ENCODE results near the gene GAL3ST2.

GAL3ST2 gene

DNA sequence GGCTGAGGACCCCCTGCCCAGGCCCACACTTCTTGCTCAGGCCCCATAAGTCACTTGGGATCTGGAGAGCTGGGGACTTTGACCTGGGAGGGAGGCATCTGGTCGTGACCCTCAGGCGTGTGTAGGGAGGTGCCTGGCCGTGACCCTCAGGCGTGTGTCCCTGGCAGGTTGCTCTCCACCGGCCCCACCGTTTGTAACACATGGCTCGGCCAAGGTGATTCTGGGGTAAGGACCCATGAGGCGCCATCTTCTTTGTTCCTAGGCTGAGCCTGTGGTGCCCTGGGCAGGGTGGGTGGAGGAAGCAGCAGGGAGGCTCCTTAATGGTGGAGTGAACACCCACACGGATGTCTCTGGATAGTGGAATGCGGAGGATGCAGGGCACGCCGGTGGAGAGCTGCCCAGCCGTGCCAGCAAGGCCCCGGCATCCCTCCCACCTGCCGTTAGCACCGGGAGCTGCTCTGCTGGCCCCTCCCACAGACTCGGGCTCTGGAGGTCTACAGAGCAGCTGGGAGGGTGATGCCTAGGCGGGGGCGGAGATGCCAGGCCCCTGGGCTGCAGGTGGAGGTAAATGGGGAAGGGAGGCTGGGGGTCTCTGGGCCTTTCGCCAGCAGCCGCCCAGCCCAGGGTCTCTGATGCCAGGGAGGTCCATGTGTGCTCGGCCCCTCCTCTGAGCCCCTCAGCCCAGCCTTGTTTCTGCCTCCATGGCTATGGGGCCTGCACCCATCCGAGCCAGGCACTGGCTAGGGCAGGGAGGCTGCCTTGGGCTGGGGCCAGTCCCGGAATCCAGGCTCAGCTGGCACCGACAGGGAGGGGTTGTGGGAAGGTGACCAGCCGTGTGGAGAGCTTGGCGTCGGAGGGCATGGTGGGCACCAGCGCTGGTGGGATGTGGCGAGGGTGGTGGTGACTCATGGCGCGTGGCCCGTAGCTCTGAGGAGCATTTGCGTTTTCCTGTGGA lies 1.1 kb upstream of the GAL3ST2 start:
- Histone ChIP-seq H4K8ac (ENCODE audit: low read length) (no peak overlapping the region), H3K4me1 (ENCODE audit: control insufficient read depth, insufficient read depth, low read depth, low read length) (peaks cover 46% of the 10 kb centered on the region), H3K18ac (ENCODE audit: low read depth in 1 of 2, low read length in 2 of 2) (no peak overlapping the region), H3K9ac (ENCODE audit: low read length) (no peak overlapping the region), H2BK120ac (ENCODE audit: low read depth, low read length) (no peak overlapping the region), H4K91ac (ENCODE audit: low read length) (peak overlapping the region; percentile 11), H2BK5ac (ENCODE audit: low read depth, low read length, poor library complexity, severe bottlenecking) (no peak overlapping the region), H3K4me3 (ENCODE audit: insufficient read depth in 1 of 2, low read depth in 1 of 2, low read length in 2 of 2) (peak overlapping the region in 1 of 2 experiments; percentile 44), H3K4me2 (ENCODE audit: low read length, poor library complexity, severe bottlenecking) (peak overlapping the region; percentile 17), H2BK15ac (ENCODE audit: low read depth, poor library complexity, severe bottlenecking) (no peak overlapping the region), H3K4ac (ENCODE audit: low read depth in 1 of 2, low read length in 2 of 2) (no peak overlapping the region), H2AK5ac (ENCODE audit: low read length, severe bottlenecking) (no peak overlapping the region), H3K27me3 (ENCODE audit: control insufficient read depth in 1 of 2, insufficient read depth in 1 of 2, low read length in 2 of 2) (peaks cover 0 to 53% of the 10 kb centered on the region in 2 experiments), H3K23ac (ENCODE audit: low read length in 2 of 2) (no peak overlapping the region), H3K14ac (ENCODE audit: low read length in 2 of 2) (no peak overlapping the region), H3K9me3 (ENCODE audit: control insufficient read depth, low read length) (peaks cover under 1% of the 10 kb centered on the region), H3K36me3 (ENCODE audit: control insufficient read depth in 1 of 2, insufficient read depth in 2 of 2, low read depth in 1 of 2, low read length in 2 of 2) (peaks cover 0 to 9% of the 10 kb centered on the region in 2 experiments), H3K27ac (ENCODE audit: low read length, poor library complexity, severe bottlenecking) (no peak overlapping the region), H2AFZ (ENCODE audit: low read depth, low read length) (no peak overlapping the region), H3K79me1 (replicated peaks; ENCODE audit: low read length, poor library complexity, severe bottlenecking) (no peaks in the 10 kb centered on the region), H2BK12ac (ENCODE audit: low read length in 2 of 2) (no peak overlapping the region)
- no peak for DNase-seq
- 90% methylated on average over 34 of the region's 34 CpGs for WGBS

- Histone ChIP-seq H3K4ac (ENCODE audit: low read depth in 1 of 2, low read length in 2 of 2) (no peak overlapping the region), H2BK15ac (ENCODE audit: low read depth, poor library complexity, severe bottlenecking) (no peak overlapping the region), H3K4me3 (ENCODE audit: insufficient read depth in 1 of 2, low read depth in 1 of 2, low read length in 2 of 2) (no peak overlapping the region), H3K4me1 (ENCODE audit: control insufficient read depth, insufficient read depth, low read depth, low read length) (peaks cover 33% of the 10 kb centered on the region), H3K9ac (ENCODE audit: low read length) (no peak overlapping the region), H2BK120ac (ENCODE audit: low read depth, low read length) (no peak overlapping the region), H3K23ac (ENCODE audit: low read length in 2 of 2) (no peak overlapping the region), H2BK5ac (ENCODE audit: low read depth, low read length, poor library complexity, severe bottlenecking) (no peak overlapping the region), H3K36me3 (ENCODE audit: control insufficient read depth in 1 of 2, insufficient read depth in 2 of 2, low read depth in 1 of 2, low read length in 2 of 2) (peaks cover 0 to 4% of the 10 kb centered on the region in 2 experiments), H4K8ac (ENCODE audit: low read length) (no peak overlapping the region), H3K27ac (ENCODE audit: low read length, poor library complexity, severe bottlenecking) (no peak overlapping the region), H3K14ac (ENCODE audit: low read length in 2 of 2) (no peak overlapping the region), H4K91ac (ENCODE audit: low read length) (no peak overlapping the region), H2BK12ac (ENCODE audit: low read length in 2 of 2) (no peak overlapping the region), H2AK5ac (ENCODE audit: low read length, severe bottlenecking) (no peak overlapping the region), H3K18ac (ENCODE audit: low read depth in 1 of 2, low read length in 2 of 2) (no peak overlapping the region), H3K27me3 (ENCODE audit: control insufficient read depth in 1 of 2, insufficient read depth in 1 of 2, low read length in 2 of 2) (peaks cover 0 to 49% of the 10 kb centered on the region in 2 experiments), H3K9me3 (ENCODE audit: control insufficient read depth, low read length) (peaks cover 9% of the 10 kb centered on the region), H2AFZ (ENCODE audit: low read depth, low read length) (no peak overlapping the region), H3K79me1 (replicated peaks; ENCODE audit: low read length, poor library complexity, severe bottlenecking) (no peaks in the 10 kb centered on the region), H3K4me2 (ENCODE audit: low read length, poor library complexity, severe bottlenecking) (no peak overlapping the region)
- no peak for DNase-seq
- 93% methylated on average over 22 of the region's 22 CpGs for WGBS
Observed at GRCh38 chr2:241777170-241777685, 606 bp downstream of the GAL3ST2 start.

- no peak overlapping the region for H2BK120ac ChIP-seq (ENCODE audit: low read depth, low read length)
- WGBS = 90% methylated on average over 21 of the region's 21 CpGs
- H3K9ac ChIP-seq (ENCODE audit: low read length) = no peak overlapping the region
Observed at GRCh38 chr2:241777686-241778627, 1.3 kb downstream of the GAL3ST2 start.

More at GRCh38 chr2:241777686-241778627, 1.3 kb downstream of the GAL3ST2 start:
- Histone ChIP-seq H4K91ac (ENCODE audit: low read length) (no peak overlapping the region), H2BK12ac (ENCODE audit: low read length in 2 of 2) (no peak overlapping the region), H2AK5ac (ENCODE audit: low read length, severe bottlenecking) (no peak overlapping the region), H2BK15ac (ENCODE audit: low read depth, poor library complexity, severe bottlenecking) (no peak overlapping the region), H2AFZ (ENCODE audit: low read depth, low read length) (no peak overlapping the region), H3K36me3 (ENCODE audit: control insufficient read depth in 1 of 2, insufficient read depth in 2 of 2, low read depth in 1 of 2, low read length in 2 of 2) (no peaks in the 10 kb centered on the region), H3K4ac (ENCODE audit: low read depth in 1 of 2, low read length in 2 of 2) (no peak overlapping the region), H3K4me2 (ENCODE audit: low read length, poor library complexity, severe bottlenecking) (no peak overlapping the region), H4K8ac (ENCODE audit: low read length) (no peak overlapping the region), H3K27me3 (ENCODE audit: control insufficient read depth in 1 of 2, insufficient read depth in 1 of 2, low read length in 2 of 2) (peaks cover 0 to 45% of the 10 kb centered on the region in 2 experiments), H3K4me1 (ENCODE audit: control insufficient read depth, insufficient read depth, low read depth, low read length) (peaks cover 32% of the 10 kb centered on the region), H3K9me3 (ENCODE audit: control insufficient read depth, low read length) (peaks cover 9% of the 10 kb centered on the region), H3K4me3 (ENCODE audit: insufficient read depth in 1 of 2, low read depth in 1 of 2, low read length in 2 of 2) (no peak overlapping the region), H3K27ac (ENCODE audit: low read length, poor library complexity, severe bottlenecking) (no peak overlapping the region), H2BK5ac (ENCODE audit: low read depth, low read length, poor library complexity, severe bottlenecking) (no peak overlapping the region), H3K23ac (ENCODE audit: low read length in 2 of 2) (no peak overlapping the region), H3K79me1 (replicated peaks; ENCODE audit: low read length, poor library complexity, severe bottlenecking) (no peaks in the 10 kb centered on the region), H3K18ac (ENCODE audit: low read depth in 1 of 2, low read length in 2 of 2) (no peak overlapping the region), H3K14ac (ENCODE audit: low read length in 2 of 2) (no peak overlapping the region)
- DNase-seq = no peak
